HG02610 (cell line): ENCODE data around the gene LEMD2.
"Not testable (repeated sequence)": the region's sequence is repeated elsewhere in the genome, so short reads cannot be mapped to it uniquely, and the experiment has no call there.

Experiments
- ATAC-seq: cut with Tn5 transposase; IDR thresholded peaks from one replicate; pipeline ENCODE4 v1.9.1; 2021; ENCODE audit warnings: mild to moderate bottlenecking, moderate library complexity; ENCODE audit not compliant: unreplicated experiment

LEMD2 gene

DNA sequence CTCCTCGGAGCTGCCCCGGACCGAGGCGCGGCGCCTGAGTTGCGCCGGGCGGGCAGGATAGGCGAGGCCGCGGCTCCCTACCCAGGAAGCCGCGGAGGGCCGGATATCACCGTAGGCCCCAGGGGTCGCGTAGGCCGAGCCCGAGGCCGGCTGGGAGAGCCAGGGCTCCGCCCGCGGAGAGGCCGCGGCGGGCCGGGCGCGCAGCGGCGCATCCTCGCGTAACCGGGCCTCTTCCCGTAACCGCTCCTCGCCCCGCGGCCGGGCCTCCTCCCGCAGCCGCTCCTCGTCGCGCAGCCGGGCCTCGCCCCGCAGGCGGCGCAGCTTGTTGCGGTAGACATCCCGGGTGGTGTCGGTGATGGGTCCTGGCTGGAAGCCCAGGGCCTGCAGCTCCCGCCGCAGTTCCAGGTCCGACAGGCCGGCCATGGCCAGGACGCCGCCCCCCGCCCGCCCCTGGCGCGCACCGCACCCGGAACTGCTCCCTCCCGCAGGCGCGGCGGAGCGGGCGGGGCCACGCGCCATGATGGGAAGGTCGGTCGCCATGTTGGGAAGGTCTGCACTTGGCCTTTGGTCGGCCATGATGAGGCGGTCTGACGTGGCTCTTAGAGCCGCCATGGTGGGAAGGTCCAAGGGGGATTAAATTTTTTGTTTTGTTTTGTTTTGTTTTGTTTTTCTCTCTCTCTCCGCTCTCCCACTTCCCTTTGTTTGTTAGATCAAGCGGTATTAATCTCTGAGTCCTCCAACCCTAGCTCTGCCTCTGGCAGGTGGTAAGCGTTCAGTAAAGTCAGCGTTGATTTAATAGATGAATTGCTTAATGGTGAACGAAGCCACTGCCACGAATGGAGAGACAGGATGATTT is at the start of gene LEMD2:
Gene LEMD2, minus strand, starts transcription at position 437 of the 856 bp plus-strand sequence. Its CDS starts 14 bp downstream, at position 423.
- ATAC-seq: peak; percentile 85

DNA sequence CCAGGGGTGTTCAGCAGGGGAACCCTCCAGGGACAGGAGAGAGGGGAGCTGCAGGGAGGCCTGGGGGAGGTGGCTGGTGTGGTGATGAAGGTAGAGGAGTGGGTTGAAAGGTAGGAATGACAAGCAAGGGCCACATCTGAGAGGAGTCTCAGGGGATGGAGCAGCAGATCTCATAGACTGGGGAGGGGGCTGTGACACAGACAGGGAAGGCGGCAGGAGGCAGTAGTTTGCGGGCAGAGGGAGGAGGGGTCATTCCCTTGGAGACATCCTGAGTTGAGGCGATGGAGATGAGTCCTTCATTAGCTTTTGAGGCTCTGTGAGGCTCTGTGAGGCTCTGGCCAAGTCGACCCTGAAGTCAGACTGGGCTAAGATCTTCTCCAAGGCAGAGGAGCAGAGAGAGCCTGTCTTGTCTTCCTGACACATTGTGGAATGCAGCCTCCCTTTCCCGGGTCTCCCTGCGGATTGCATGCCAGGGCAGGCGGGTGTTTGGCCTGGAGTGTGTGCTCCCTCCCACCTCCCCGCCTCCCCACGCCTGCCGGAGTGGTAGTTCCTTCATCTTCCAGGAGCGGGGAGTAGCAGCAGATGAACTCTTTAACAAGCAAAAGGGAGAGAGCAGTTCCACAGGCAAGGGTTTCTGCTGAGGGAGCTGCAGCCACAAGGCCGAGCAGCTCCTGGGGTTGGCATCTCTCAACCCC is 49.2 kb upstream of the LEMD2 start:
- ATAC-seq: no peak

DNA sequence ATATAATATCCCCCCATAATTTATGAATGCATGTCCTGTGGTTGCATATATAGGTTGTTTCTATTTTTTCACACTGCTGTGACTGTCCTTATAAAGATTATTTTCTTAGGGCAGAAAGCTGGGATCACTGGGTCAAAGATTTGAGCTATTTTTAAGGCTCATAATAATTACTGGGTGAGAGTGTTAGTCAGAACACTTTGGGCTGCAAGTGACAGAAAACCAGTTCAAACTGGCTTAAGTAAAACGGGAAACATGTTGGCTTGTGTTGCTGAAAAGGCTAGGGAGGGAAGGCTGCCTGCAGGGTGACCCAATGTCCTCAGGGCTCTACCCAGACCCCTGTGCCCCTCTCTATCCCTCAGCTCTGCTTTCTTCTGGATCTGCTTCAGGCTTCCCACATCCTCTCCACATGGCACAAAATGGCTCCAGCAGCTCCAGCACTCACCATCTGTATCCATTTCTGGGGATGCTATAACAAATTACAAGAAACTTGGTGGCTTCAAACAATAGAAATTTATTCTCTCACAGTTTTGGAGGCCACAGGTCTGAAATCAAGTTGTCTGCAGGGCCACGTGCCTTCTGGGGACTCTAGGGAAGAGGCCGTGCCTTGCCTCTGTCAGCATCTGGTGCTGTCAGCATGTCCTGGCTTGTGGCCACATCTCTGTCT is 48.0 kb upstream of the LEMD2 start:
- no peak for ATAC-seq

DNA sequence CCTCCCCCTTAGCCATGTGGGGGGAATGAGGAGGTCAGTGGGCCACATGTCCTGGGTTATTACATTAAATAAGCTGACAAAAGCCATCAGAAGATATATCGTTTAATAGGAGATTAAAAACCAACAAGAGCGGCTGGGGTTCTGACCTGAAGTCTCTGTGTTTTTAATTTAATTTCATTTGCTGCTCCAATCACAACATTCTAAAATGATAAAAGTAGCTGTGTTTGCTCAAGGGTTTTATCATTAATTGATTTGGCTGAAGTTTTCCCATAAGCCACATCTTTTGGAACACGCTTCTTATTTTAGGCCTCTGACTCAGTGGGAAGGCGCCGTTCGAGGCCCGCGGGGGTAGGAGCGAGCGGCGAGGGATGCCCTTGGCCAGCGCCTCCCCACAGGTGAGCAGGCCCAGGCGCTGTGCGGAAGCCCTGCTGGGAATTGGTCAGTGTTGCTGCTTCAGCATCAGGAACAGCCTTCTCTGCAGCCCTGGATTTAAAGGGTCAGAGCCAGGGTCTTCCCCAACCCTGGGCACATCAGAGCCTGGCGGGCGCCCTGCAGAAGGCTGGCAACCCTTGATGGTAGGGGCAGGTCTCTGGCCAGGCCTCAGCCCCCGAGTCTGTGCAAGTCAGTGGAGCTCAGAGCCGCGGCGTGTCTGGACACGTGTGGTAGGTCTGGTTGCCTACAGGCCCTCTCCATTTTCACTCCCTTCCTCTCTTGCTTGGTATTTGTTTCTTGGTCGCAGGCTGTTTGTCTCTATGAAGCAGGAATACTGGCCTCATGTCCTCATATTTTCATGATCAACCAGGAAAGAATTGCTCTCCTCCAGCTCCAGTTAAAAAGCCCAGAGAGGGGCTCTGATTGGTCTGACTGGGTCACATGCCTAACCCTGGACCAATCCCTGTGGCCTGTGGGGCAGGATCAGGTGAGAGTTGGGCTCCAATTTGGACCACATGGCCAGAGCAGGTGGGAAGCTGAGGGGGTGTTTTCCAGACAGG is 45.8 kb upstream of the LEMD2 start:
- no peak for ATAC-seq

DNA sequence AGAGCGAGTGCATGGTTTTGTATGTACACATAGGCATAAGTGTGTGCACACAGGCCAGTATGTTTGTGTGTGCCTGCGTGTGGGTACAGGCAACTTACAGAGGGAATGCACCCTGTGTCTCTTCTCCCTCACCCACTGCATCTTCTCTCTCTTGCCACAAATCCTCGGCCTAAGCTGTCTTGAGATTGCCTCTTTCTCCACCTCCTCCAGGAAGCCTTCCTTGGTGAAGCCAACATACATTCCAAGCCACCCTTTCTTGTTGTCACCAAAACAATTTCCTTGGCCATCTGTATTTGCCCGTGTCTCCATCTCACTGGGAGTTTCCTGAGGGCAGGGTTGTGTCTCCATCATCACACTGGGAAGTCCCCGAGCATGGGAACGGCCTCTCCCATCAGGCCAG is 44.7 kb upstream of the LEMD2 start:
- no peak for ATAC-seq

DNA sequence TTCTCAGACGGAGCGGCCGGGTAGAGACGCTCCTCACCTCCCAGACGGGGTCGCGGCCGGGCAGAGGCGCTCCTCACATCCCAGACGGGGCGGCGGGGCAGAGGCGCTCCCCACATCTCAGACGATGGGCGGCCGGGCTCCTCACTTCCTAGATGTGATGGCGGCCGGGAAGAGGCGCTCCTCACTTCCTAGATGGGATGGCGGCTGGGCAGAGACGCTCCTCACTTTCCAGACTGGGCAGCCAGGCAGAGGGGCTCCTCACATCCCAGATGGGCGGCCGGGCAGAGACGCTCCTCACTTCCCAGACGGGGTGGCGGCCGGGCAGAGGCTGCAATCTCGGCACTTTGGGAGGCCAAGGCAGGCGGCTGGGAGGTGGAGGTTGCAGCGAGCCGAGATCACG is 43.9 kb upstream of the LEMD2 start:
- ATAC-seq: not testable (repeated sequence)

DNA sequence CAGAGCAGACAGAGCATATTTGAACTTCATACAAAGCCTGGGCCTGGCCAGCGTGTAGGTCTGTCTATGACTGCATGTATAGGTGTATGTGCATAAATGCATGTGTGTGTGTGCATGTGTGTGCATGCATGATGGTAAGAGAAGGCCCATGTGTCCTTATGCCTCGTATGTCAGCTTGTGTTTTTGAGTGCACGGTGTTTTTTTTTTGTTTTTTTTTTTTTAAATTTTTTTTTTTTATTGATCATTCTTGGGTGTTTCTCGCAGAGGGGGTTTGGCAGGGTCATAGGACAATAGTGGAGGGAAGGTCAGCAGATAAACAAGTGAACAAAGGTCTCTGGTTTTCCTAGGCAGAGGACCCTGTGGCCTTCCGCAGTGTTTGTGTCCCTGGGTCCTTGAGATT is 42.8 kb upstream of the LEMD2 start:
- not testable (repeated sequence) for ATAC-seq

DNA sequence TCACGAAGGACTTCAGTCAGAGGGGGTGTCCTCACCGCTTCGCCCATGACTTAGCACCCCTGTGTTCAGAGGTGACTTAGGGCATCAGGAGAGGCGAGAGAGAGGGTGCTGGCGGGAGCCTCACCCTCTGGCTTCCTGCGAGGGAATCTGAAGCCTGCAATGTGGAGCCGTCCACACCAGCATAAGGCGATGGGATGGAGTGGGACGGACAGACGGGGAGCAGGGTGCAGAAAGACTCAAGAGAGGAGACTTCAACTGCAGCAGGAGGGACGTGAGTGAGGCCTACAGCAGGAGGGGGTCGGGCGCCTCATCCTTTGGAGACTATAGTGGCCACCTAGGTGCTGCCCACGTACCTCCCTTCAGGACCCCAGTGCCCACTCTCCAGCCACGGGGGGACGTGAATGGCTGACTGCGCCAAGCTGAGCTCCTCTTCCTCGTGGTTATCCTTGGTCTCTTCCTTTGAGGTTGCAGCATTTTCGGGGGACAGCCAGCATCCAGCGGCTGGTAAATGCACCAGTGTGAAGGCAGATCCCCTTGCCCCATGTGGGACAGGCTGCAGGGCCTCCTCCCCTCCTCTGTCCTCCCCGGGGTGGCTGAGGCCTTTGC is 41.8 kb upstream of the LEMD2 start:
- ATAC-seq: no peak

DNA sequence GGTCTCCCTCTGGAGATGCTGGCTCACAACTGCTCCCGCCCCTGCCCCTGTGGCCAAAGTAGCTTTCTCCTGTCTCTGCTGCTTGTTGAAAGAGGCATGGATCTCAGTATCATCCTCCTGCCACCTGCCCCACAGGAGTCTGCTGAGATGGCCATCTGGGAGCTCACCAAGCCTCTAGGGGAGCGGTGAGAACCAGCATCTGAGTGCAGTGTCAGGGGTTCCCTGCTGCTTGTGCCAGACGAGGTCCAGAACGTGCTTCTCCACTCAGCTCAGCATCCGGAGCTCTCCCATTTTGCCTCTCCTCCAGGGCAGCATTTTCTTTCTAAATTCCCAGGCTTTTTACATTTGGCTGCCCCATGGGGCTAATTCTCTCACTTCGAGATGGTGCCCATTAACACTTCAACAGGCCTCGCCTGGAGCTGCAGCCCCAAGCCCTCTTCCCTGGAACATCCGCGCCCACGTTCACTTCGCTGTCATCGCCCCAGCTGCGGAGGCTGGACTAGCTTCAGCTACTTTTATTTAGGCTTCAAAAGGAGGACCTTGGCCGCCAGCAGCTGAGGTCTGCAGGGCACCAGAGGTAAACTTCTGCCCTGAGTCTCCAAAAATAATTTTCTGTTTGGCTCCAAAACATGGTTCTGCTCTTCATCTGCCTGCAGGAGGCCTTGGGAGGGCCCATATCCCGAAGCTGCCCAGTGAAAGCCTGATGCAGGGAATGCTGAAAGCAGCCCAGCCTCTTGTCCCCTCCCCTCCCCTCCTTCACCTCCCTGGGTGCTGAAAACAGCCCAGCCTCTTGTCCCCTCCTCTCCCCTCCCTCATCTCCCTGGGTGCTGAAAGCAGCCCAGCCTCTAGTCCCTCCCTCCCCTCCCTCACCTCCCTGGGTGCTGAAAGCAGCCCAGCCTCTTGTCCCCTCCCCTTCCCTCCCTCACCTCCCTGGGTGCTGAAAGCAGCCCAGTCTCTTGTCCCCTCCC is 40.1 kb upstream of the LEMD2 start:
- ATAC-seq: no peak

DNA sequence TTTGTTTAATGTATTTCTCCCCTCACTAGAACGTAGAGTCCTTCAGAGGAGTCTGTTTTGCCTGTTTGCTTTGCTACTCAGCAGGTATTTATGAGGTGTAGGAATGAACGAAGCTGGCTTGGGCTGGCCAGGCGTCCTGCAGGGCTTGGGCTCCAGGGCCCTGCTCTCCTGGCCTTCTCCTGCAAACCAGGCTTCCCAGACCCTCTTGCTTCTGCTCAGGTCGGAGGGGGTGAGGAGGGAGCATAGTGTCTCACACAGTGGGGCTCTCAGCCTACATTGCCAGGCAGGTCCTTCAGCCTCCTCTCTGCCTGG is 39.5 kb upstream of the LEMD2 start:
- no peak for ATAC-seq

DNA sequence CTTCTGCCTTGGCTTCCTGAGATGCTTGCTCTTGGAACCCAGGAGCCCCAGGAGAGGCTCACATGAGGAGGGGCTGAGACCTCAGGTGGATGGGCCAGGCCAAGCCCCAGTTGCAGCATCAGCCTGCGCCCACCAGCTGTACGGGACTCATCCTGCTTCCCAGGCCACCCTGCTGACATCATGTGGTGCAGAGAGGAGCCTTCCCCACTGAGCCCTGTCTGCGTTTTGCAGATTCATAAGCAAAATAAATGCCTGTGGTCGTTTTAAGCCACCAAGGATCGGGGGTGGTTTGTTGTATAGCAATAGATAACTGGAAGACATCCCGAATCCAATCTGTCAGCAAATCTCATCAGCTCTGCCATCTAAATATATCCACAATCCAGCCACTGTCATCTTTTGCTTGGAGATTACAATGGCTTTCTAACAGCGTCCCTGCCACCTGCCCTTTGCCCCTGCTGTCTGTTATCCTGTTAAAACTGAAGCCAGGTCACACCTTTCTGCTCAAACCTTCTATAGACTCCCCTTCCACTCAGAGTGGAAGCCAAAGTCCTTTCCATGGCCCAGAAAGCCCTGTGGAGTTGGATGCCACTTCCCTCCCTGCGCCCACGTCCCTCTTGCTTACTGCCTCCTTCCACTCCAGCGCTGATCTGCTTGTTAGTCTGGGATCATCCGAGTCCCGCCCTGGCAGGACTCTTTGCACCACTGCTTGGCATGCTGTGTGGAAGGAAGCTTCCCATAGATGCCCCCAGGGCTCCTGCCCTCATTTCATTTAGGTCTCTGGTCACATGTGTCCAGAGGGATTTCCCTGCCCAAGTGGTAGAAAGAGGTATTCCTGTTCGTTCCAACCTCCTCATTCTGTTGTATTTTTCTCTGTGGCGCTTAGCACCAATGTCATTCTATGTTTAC is 38.9 kb upstream of the LEMD2 start:
- no peak for ATAC-seq

DNA sequence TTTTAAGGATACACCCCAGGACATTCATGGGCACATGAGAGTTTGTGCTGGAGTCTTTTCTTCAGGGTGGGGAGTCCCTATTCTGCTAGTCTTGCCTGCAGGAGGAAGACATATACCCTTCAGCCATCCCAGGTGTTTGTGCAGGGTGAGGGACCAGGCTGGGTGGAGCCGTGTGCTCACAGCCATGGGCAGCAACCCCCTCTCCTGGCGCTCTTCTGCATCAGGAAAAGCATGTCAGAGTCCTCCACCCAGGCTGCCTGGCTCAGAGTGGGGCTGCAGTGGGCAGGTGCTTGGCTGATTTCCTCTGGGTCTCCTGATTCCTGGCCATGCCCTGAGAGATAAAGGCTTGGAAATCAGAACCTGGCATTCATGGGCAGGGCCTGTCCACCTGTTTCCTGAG is 37.6 kb upstream of the LEMD2 start:
- ATAC-seq: no peak

DNA sequence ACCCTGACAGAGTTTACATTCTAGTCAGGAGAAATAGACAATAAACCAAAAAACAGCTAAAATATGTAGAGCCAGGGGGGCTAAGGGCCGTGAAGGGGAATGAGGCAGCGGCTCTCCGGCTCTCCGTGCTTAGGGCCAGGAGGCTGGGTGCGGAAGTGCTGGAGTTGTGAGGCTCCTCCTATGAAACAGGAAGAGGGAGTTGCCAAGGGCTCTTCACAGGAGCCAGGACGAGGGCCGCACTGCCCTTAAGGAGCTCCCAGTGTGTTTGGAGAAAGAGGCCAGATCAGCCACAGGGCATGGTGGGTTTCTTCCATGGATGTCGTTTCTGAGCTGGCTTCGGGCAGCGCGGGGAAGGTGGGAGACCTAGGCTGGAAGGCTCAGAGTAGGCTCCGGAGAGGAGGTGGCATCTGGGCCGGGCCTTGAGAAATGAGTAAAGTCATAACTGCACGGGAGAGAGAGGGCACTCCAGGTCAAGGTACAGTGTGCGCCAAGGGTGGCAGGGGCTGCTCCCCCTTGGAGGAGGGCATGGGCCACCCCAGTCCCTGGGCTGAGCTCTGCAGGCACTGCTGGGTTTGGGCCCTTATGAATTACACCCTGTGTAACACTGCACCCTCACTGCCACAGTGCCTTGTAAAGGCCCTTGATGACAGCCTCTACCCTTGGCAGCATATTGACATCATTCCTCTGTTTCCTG is 35.7 kb upstream of the LEMD2 start:
- ATAC-seq: no peak

DNA sequence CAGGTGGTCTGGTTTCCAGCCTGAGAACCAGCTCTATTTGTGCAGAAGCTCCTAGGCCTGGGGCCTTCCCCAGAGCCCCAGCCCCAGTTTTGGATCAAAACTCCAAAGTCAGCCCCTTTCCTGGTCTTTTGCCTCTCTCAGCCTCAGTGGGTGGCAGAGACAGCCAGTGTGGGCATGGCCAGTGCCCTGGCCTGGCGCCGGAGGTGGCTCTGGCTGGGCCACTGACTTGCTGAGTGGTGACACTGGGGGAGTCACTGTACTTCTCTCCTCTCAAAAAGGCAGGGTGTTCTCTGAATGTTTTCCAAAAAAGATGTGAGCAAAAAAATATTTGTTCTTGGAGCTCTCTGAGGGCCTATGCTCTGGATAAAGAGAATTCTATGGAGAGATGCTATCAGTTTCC is 34.9 kb upstream of the LEMD2 start:
- ATAC-seq: no peak

DNA sequence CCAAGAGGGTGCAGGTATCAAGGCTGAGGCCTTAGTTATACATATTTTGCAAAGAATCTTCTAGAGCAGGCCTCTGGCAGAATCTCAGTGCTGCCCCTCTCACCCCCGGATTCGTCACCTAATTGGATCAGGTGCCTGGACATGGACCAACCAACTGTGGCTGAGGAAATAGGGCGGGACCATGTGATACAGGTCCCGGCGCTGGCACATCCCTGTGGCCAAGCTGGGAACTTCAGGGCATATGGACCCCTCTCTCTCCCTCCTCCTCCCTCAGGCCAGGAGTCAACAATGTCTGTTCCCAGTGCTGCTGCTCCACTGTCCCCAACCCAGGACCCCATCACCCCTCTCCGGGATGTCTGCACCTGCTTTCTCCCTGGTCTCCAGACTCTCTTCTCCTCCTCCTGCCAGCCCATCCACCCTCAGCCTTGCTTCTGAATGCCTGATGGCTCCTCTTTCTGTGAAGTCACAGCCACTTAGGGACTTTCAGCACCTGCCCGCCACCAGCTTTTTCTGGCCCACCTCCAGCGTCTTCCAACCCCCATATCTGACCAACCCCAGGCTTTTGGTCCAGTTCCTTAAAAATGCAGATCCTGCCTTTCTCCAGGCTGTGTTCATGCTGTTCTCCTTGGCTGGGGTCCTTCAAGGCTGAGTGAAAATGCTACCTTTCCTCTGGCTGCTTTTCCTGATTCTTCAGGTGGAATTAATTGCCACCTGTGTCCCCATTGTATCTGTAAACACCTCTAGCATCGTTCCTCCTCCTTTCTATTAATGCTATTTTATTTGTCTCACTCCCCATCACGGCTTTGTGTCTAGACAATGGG is 33.9 kb upstream of the LEMD2 start:
- no peak for ATAC-seq

DNA sequence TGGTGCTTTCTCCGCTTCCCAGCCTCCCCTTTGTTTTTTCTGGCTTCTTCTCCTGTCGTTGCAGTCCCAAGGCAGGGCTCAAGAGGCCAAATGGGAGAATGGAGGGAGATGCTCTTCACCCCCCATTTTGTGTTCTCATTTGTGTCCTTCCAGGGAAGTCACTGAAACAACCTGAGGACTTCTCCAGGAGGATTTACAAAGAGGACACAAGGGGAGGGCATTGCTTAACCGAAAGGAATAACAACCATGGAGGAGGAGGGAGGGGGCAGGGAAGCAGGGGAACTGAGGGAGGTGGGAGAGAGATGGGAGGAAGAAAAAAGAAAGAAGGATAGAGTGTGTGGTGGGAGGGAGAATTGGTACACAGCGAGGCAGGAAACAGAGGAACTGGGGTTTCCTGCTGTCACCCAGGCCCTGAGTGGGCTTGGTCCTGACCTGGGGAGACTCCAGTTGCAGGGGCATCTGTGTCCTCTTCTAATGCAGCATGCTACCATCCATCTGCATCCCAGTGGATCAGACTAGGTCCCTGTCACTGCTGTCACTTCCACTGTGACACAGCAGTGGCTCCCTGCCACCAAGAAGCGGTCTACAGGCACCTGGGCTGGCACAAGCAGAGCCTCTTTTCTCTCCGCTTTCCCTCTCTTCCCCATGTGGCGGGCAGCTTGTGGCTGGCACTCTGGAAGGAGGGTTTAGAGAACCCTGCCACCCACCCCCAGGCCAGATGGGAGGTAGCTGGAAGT is 32.0 kb upstream of the LEMD2 start:
- ATAC-seq: no peak
